Superior temporal gyrus (tissue), 1 donor: ENCODE data around the gene ZBTB5.
"Not testable (repeated sequence)": the region's sequence is repeated elsewhere in the genome, so short reads cannot be mapped to it uniquely, and the experiment has no call there.

ENCODE experiments used
- DNase-seq: peaks from one replicate; pipeline ENCODE4 v3.0.0-alpha.2; 2016; ENCODE audit errors: extremely low spot score

The ZBTB5 gene

DNA sequence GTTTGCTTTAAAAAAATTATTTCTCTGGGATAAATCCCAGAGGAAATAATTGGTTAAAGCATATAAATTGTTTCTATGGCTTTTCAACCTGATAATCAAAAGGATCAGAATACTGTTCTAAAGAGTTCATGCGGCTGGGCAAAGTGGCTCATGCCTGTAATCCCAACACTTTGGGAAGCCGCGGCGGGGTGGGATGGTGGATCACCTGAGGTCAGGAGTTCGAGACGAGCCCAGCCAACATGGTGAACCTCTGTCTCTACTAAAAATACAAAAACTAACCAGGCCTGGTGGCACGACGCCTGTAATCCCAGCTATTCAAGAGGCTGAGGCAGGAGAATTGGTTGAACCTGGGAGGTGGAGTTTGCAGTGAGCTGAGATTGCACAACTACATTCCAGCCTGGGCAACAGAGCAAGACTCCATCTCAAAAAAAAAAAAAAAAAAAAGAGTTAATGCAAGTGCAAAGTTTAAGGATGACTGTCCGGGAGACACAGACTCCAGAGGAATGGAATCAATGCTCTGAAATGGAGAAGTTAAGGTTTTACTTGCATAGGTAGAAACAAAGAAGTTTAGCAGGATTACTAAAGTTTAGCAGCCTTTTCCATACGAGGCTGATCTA lies 59.4 kb downstream of the ZBTB5 start:
- no peak for DNase-seq

GRCh38 chr9:37405350-37405749 lies 59.9 kb downstream of the ZBTB5 start:
- DNase-seq, result no peak

- no peak for DNase-seq
Observed at GRCh38 chr9:37404590-37404989, 60.7 kb downstream of the ZBTB5 start.

- DNase-seq, result no peak
Observed at GRCh38 chr9:37399336-37399735, 65.9 kb downstream of the ZBTB5 start.

DNA sequence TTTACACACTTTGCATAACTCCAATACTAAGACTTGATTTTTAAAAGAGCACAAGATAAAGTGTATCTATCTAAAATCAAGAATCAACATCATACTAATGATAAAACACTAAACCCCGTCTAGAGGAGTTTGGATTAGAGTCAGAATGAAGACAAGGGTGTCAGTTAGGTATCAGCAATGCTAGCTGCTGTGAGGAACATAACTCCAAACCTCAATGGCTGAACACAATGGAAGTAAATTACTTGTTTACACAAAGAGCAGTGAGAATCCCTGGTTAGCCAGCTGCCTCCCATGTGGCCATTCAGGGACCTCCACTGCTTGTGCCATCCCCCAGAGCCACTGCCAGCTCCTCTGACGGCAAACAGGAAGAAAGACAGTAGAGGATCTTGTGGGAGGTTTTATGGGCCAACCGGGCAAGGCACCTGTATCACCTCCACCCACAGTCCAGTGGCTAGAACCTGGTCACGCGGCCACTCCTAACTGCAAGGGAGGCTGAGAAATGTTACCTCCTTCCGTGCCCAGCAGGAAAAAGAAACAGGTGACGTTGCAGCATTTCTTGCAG lies 66.7 kb downstream of the ZBTB5 start:
- no peak for DNase-seq

DNA sequence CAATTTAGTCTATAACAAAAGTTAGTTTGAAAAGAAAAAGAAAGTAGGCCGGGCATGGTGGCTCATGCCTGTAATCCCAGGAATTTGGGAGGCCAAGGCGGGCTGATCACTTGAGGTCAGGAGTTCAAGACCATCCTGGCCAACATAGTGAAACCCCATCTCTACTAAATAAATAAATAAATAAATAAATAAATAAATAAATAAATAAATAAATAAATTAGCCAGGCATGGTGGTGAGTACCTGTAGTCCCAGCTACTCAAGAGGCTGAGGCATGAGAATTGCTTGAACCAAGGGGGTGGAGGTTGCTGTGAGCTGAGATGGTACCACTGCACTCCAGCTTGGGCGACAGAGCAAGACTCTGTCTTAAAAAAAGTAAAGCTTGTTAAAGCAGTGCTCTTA lies 67.3 kb downstream of the ZBTB5 start:
- DNase-seq, result not testable (repeated sequence)

DNA sequence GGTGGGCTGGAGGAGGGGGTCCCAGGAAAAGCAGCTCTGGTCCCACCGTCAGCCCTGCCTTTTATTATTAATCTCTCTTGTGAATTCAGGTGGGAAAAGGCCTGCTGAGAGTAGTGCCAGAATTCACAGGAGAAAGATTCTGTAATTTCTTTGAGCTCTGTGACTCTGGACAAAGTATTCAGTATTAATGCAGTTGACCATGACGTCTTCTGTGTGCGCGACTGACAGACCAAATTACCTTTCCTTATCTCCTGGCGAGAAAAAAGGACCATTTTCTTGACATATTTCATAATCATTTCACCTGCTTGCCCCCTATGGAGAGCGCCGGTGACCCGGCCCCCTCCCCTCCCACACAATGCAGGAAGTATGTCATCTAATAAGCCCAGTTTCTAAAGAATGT lies 69.6 kb downstream of the ZBTB5 start:
- no peak for DNase-seq

GRCh38 chr9:37395229-37395628 lies 70.0 kb downstream of the ZBTB5 start:
- no peak for DNase-seq

- DNase-seq, result no peak
Observed at GRCh38 chr9:37392272-37392671, 73.0 kb downstream of the ZBTB5 start.

- no peak for DNase-seq
Observed at GRCh38 chr9:37390759-37391158, 74.5 kb downstream of the ZBTB5 start.
